Activated T-helper 17 cell treated with anti-CD3 and anti-CD28 coated beads, Interleukin-2, amount 50 U/mL, for 72 hours (primary cell): ENCODE measurements around the gene CCDC198. TPM values are rescaled to one million over a fixed set of nuclear protein-coding genes. Genes with fewer than 3 reads are reported as not detected.

Source experiments
- ATAC-seq: fragments of 150-1000 bp; cut with Tn5 transposase; replicated peaks from 2 replicates; pipeline ENCODE4 v1.10.0; 2021; ENCODE audit warnings: mild to moderate bottlenecking, moderate library complexity
- H3K27ac Mint-ChIP-seq: one replicate; pipeline ENCODE4 v1.8.0; 2022; ENCODE audit warnings: mixed read lengths
- H3K27me3 Mint-ChIP-seq: one replicate; pipeline ENCODE4 v1.8.0; 2022; ENCODE audit warnings: mixed read lengths
- H3K36me3 Mint-ChIP-seq: one replicate; pipeline ENCODE4 v1.8.0; 2022; ENCODE audit warnings: low read depth, mild to moderate bottlenecking, mixed read lengths
- H3K4me1 Mint-ChIP-seq: one replicate; pipeline ENCODE4 v1.8.0; 2022; ENCODE audit warnings: mixed read lengths
- H3K4me3 Mint-ChIP-seq: one replicate; pipeline ENCODE4 v1.8.0; 2022; ENCODE audit warnings: mild to moderate bottlenecking, mixed read lengths
- H3K9me3 Mint-ChIP-seq: one replicate; pipeline ENCODE4 v1.8.0; 2022; ENCODE audit warnings: mixed read lengths
- total RNA-seq, 2 donors: library from RNA; stranded (reverse); gene quantifications; one replicate each; pipeline ENCODE4 v1.2.3, GENCODE V29; 2022

Gene CCDC198
- total RNA-seq: not detected

DNA sequence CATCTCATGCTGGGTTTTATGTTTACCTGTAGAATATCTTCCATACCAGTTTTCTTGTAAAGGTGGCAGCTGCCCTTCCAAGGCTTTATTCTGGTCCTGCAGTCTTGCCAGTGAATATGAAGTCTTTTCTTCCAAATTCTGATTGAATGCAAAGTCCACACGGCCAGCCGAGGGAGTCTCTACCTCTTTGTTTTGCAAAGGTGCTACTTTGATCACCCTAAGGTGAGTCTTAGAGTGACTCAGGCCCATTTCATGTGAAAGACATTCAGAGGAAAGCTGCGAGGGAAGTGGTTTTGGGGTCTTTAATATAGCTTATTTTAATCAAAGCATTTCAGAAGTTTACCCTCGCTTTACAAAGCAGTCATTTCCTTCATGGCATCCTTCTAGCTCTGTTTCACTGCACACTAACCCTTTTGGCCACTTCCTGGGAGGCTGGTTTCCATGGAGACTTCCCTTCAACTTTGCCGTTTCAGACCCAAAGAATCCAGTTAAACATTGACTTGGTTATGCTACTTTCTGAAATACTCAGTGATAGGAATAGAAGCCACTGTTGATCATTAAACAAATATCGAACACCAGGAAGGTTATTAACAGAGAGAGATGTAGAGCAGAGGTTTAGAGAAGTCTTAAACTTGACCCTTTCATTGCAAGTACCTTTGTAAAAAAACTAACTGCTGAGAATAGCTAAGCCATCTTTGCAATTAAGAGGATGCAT lies at the start of gene CCDC198:
Gene CCDC198, minus strand, starts transcription at position 391 of the 715 bp plus-strand sequence. Its CDS starts 142 bp downstream, at position 249.
- no peaks in the 10 kb centered on the region for H3K9me3 Mint-ChIP-seq
- H3K27me3 Mint-ChIP-seq: peaks cover 5% of the 10 kb centered on the region
- no peak within 1 kb of the TSS for H3K27ac Mint-ChIP-seq
- no peak for ATAC-seq
- H3K4me1 Mint-ChIP-seq: no peaks in the 10 kb centered on the region
- H3K36me3 Mint-ChIP-seq: no peaks in the 10 kb centered on the region
- H3K4me3 Mint-ChIP-seq: no peak within 1 kb of the TSS

DNA sequence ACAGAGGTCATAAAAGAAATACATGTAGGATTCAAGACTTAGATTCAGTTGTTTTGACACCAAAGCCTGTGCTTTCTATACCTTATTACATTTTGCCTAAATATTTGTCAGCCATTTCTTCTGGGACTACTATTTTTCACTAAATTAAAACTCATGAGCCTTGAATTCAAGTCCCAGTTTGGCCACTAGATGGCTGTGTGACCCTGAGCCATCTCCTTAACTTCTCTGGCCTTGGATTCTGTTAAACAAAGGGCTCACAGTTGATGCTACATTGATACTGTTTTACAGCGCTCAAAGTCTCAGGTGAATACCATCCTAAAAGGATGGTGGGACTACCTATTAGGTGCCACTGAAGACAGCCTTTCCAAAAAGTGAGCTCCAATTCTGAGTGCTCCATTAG lies 39.6 kb upstream of the CCDC198 start:
- Mint-ChIP-seq H3K27ac (no peak overlapping the region), H3K27me3 (peaks cover 7% of the 10 kb centered on the region), H3K4me1 (no peaks in the 10 kb centered on the region), H3K9me3 (peaks cover 4% of the 10 kb centered on the region), H3K4me3 (no peak overlapping the region), H3K36me3 (no peaks in the 10 kb centered on the region)
- no peak for ATAC-seq

DNA sequence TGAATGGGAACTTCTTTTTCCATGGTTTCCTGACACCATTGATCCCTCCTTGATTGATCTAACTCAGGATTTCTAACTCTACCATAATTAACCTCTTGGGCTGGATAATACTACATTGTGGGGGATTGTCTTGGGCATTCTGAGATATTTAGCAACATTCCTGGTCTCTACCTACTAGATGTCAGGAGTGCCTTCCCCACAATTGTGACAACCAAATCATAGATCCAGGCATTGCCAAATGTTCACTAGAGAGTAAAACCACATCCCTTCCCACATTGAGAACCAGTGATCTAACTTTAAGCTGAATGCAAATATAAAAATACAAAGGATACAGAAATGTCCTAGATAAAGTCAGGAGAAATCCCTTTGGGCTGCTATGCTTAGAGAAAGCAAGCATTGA lies 36.9 kb upstream of the CCDC198 start:
- peaks cover 7% of the 10 kb centered on the region for H3K27me3 Mint-ChIP-seq
- H3K36me3 Mint-ChIP-seq: no peaks in the 10 kb centered on the region
- H3K9me3 Mint-ChIP-seq: peaks cover 9% of the 10 kb centered on the region
- H3K4me3 Mint-ChIP-seq: no peak overlapping the region
- H3K27ac Mint-ChIP-seq: no peak overlapping the region
- no peak for ATAC-seq
- H3K4me1 Mint-ChIP-seq: no peaks in the 10 kb centered on the region

DNA sequence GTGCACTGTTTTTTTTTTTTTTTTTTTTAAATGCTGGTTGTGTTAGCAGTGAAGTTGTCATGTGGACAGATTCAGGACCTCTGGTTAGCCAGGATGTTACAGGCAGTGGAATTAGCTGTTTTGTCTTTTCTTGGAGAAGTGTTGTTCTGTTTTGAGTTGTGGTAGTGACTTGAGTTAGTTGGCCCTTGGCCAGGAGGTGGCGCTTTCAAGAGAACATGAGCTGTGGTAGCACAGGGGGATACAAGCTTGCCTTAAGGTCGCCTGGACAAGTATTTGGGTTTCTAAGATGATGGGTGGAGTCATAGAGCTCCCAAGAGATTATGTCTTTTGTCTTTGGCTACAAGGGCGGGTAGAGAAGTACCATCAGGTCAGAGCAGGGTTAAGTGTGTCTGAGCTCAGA lies 33.3 kb upstream of the CCDC198 start:
- Mint-ChIP-seq H3K27me3 (peaks cover 7% of the 10 kb centered on the region), H3K36me3 (no peaks in the 10 kb centered on the region), H3K4me1 (no peaks in the 10 kb centered on the region), H3K27ac (no peak overlapping the region), H3K4me3 (no peak overlapping the region), H3K9me3 (peaks cover 17% of the 10 kb centered on the region)
- ATAC-seq: no peak

GRCh38 chr14:57519043-57519442 lies 25.4 kb upstream of the CCDC198 start:
- Mint-ChIP-seq H3K4me1 (no peaks in the 10 kb centered on the region), H3K9me3 (peaks cover 12% of the 10 kb centered on the region), H3K27ac (no peak overlapping the region), H3K27me3 (no peaks in the 10 kb centered on the region), H3K36me3 (no peaks in the 10 kb centered on the region), H3K4me3 (no peak overlapping the region)
- ATAC-seq: no peak

GRCh38 chr14:57512220-57512619 lies 18.6 kb upstream of the CCDC198 start:
- ATAC-seq: no peak
- H3K27me3 Mint-ChIP-seq: no peaks in the 10 kb centered on the region
- H3K36me3 Mint-ChIP-seq: no peaks in the 10 kb centered on the region
- H3K27ac Mint-ChIP-seq: no peak overlapping the region
- H3K9me3 Mint-ChIP-seq: peaks cover 5% of the 10 kb centered on the region
- H3K4me3 Mint-ChIP-seq: no peak overlapping the region
- no peaks in the 10 kb centered on the region for H3K4me1 Mint-ChIP-seq

- H3K4me1 Mint-ChIP-seq: no peaks in the 10 kb centered on the region
- no peaks in the 10 kb centered on the region for H3K9me3 Mint-ChIP-seq
- ATAC-seq: no peak
- H3K27me3 Mint-ChIP-seq: no peaks in the 10 kb centered on the region
- H3K27ac Mint-ChIP-seq: no peak overlapping the region
- no peaks in the 10 kb centered on the region for H3K36me3 Mint-ChIP-seq
- H3K4me3 Mint-ChIP-seq: no peak overlapping the region
Observed at GRCh38 chr14:57508756-57509155, 15.1 kb upstream of the CCDC198 start.

DNA sequence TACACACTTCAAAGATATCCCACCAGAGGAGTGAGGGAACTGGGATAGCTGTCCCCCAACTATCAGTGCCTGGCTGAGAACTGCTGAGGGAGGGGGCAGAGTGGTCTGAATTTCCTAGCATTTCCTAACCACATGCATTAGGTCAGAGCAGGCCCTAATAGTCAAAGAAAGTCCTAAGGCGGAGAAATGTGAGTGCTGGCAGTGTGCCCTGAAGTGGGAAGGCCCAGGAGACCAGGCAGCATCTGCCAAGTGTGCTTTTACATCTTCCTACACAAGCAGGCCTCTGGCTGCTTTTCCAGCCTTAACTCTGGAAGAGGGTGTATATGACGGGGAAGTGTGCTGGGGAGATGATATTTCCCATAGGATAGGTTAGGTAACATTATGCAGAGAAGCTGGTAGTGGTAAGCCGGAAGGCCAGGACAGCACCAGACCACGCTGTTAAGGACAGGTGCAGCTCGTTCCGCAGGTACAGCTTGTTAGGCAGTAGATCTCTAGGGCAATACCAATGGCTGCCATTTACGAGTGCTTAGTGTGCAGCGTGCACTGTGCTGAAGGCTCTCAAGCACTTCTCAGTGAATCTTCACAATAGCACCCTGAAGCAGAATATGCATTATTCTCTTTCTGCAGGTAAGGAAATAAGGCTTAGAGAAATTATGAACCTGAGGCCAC lies 9.1 kb upstream of the CCDC198 start:
- H3K27ac Mint-ChIP-seq: no peak overlapping the region
- H3K36me3 Mint-ChIP-seq: no peaks in the 10 kb centered on the region
- H3K27me3 Mint-ChIP-seq: peaks cover 3% of the 10 kb centered on the region
- no peak overlapping the region for H3K4me3 Mint-ChIP-seq
- no peak for ATAC-seq
- peaks cover 3% of the 10 kb centered on the region for H3K9me3 Mint-ChIP-seq
- no peaks in the 10 kb centered on the region for H3K4me1 Mint-ChIP-seq

DNA sequence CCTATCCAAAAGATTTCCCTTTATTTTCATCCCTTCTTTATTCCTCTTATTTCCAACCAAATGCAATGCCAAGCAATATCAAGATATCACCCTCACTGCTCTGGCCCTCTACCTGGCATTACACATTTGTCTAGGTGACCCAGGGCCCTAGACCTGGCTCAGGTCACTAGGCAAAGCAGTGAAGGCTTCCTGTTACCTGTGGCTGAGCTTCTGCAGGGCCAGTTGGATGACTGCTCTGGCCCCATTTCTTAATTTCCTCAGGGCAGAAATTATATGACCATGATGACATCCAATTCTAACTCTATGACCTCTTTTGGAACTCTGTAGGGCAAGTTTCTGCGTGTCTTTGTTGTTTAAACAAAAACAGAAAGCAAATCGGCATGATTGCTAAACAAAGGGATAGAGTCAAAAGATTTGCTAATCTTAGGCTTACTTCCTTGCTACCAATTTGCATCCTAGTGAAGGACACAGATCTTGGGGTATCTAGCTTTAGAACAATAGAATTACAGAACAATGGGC lies 7.4 kb upstream of the CCDC198 start:
- no peaks in the 10 kb centered on the region for H3K36me3 Mint-ChIP-seq
- no peak for ATAC-seq
- H3K4me1 Mint-ChIP-seq: no peaks in the 10 kb centered on the region
- no peak overlapping the region for H3K27ac Mint-ChIP-seq
- peaks cover 3% of the 10 kb centered on the region for H3K9me3 Mint-ChIP-seq
- peaks cover 6% of the 10 kb centered on the region for H3K27me3 Mint-ChIP-seq
- no peak overlapping the region for H3K4me3 Mint-ChIP-seq

DNA sequence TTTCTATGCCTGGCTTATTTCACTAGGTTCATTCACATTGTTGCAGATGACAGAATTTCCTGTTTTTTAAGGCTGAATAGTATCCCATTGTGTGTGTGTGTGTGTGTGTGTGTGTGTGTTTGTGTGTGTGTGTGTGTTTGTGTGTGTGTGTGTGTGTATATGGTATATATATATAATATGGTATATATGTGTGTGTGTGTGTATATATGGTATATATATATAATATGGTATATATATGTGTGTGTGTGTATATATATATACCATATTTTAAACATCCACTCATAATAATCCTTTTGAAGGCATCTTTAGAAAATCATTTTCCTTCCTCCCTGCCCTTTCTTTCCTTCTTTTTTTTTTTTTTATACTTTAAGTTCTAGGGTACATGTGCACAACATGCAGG lies 5.0 kb upstream of the CCDC198 start:
- no peaks in the 10 kb centered on the region for H3K36me3 Mint-ChIP-seq
- ATAC-seq: no peak
- H3K4me1 Mint-ChIP-seq: no peaks in the 10 kb centered on the region
- no peak overlapping the region for H3K4me3 Mint-ChIP-seq
- peaks cover 3% of the 10 kb centered on the region for H3K9me3 Mint-ChIP-seq
- H3K27ac Mint-ChIP-seq: no peak overlapping the region
- peaks cover 6% of the 10 kb centered on the region for H3K27me3 Mint-ChIP-seq

- H3K4me3 Mint-ChIP-seq: no peak overlapping the region
- H3K36me3 Mint-ChIP-seq: no peaks in the 10 kb centered on the region
- no peak for ATAC-seq
- H3K9me3 Mint-ChIP-seq: peaks cover 3% of the 10 kb centered on the region
- H3K27ac Mint-ChIP-seq: no peak overlapping the region
- H3K4me1 Mint-ChIP-seq: no peaks in the 10 kb centered on the region
- peaks cover 6% of the 10 kb centered on the region for H3K27me3 Mint-ChIP-seq
Observed at GRCh38 chr14:57498035-57498434, 4.4 kb upstream of the CCDC198 start.

- no peaks in the 10 kb centered on the region for H3K9me3 Mint-ChIP-seq
- H3K27ac Mint-ChIP-seq: no peak overlapping the region
- no peak overlapping the region for H3K4me3 Mint-ChIP-seq
- H3K27me3 Mint-ChIP-seq: peaks cover 5% of the 10 kb centered on the region
- H3K4me1 Mint-ChIP-seq: no peaks in the 10 kb centered on the region
- no peaks in the 10 kb centered on the region for H3K36me3 Mint-ChIP-seq
- ATAC-seq: no peak
Observed at GRCh38 chr14:57495416-57495815, 1.8 kb upstream of the CCDC198 start.

- Mint-ChIP-seq H3K4me3 (no peak overlapping the region), H3K36me3 (no peaks in the 10 kb centered on the region), H3K4me1 (no peaks in the 10 kb centered on the region), H3K27me3 (peaks cover 5% of the 10 kb centered on the region), H3K27ac (no peak overlapping the region), H3K9me3 (no peaks in the 10 kb centered on the region)
- ATAC-seq: no peak
Observed at GRCh38 chr14:57492859-57493258, 798 bp downstream of the CCDC198 start.

- H3K9me3 Mint-ChIP-seq: no peaks in the 10 kb centered on the region
- no peak overlapping the region for H3K4me3 Mint-ChIP-seq
- no peaks in the 10 kb centered on the region for H3K36me3 Mint-ChIP-seq
- H3K4me1 Mint-ChIP-seq: no peaks in the 10 kb centered on the region
- no peak overlapping the region for H3K27ac Mint-ChIP-seq
- peaks cover 3% of the 10 kb centered on the region for H3K27me3 Mint-ChIP-seq
- ATAC-seq: no peak
Observed at GRCh38 chr14:57491640-57492039, 2.0 kb downstream of the CCDC198 start.

DNA sequence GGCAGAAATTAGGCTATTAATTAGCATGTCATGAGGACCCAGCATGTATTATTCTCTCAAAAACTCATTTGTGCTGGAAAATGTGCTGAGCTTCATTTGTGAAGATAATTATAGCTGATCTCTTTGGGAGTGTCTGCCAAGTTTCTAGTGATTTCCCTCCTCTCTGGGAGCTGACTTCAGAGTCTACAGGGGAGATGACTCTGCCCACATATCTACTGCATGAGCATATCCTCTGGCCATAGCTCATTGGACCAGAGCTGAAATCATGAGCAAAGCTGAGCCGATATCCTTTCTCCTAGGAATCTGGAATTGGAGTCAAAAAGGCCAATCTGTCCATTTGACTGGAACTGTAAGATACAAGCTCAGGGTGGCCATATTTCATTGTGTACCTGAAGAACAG lies 5.9 kb downstream of the CCDC198 start:
- Mint-ChIP-seq H3K9me3 (no peaks in the 10 kb centered on the region), H3K27me3 (peaks cover 2% of the 10 kb centered on the region), H3K4me1 (no peaks in the 10 kb centered on the region), H3K27ac (no peak overlapping the region), H3K36me3 (no peaks in the 10 kb centered on the region), H3K4me3 (no peak overlapping the region)
- no peak for ATAC-seq
